DOHH2 (cell line): ENCODE measurements around the gene RBM25.
A peak's percentile ranks its signal among the peaks of the same experiment; 100 is the strongest.

Source experiments
- H3F3A ChIP-seq: fragments of 200-600 bp; sonication (generic), shearing (Covaris generic); 2 replicates; pipeline ENCODE4 v1.6.0; 2016; ENCODE audit warnings: antibody characterized with exemption, mild to moderate bottlenecking; ENCODE audit not compliant: control insufficient read depth, insufficient read depth
- H3K27ac ChIP-seq: fragments of 200-600 bp; sonication (generic); 2 replicates; pipeline ENCODE4 v1.5.1; 2014; ENCODE audit warnings: low read depth, mild to moderate bottlenecking, low read length, moderate library complexity
- H3K27me3 ChIP-seq: fragments of 200-600 bp; sonication (generic); 2 replicates; pipeline ENCODE4 v1.6.1; 2014; ENCODE audit warnings: mild to moderate bottlenecking, low read length, mixed read lengths; ENCODE audit not compliant: control insufficient read depth
- H3K36me3 ChIP-seq: fragments of 200-600 bp; sonication (generic); 2 replicates; pipeline ENCODE4 v1.6.1; 2014; ENCODE audit warnings: mild to moderate bottlenecking, low read length, moderate library complexity, mixed read lengths; ENCODE audit not compliant: control insufficient read depth
- H3K4me1 ChIP-seq: fragments of 200-600 bp; sonication (generic); 2 replicates; pipeline ENCODE4 v1.6.1; 2014; ENCODE audit warnings: mild to moderate bottlenecking, low read length, mixed read lengths; ENCODE audit not compliant: control insufficient read depth
- H3K4me2 ChIP-seq: fragments of 200-600 bp; sonication (generic); 2 replicates; pipeline ENCODE4 v1.6.0; 2014; ENCODE audit warnings: mild to moderate bottlenecking, low read length, moderate library complexity
- H3K4me3 ChIP-seq: fragments of 200-600 bp; sonication (generic); 2 replicates; pipeline ENCODE4 v1.5.1; 2014; ENCODE audit warnings: mild to moderate bottlenecking, low read length, mixed read lengths
- H3K79me2 ChIP-seq: fragments of 200-600 bp; sonication (generic); 2 replicates; pipeline ENCODE4 v1.6.1; 2014; ENCODE audit warnings: mild to moderate bottlenecking, low read length, mixed read lengths; ENCODE audit not compliant: control insufficient read depth
- H3K9me2 ChIP-seq: fragments of 200-600 bp; sonication (generic); replicated peaks from 2 replicates; pipeline ENCODE4 v1.6.1; 2014; ENCODE audit warnings: mild to moderate bottlenecking, low read length, mixed read lengths; ENCODE audit not compliant: control insufficient read depth
- H3K9me3 ChIP-seq: fragments of 200-600 bp; sonication (generic); 2 replicates; pipeline ENCODE4 v1.6.1; 2014; ENCODE audit warnings: antibody characterized with exemption, low read length, mixed read lengths; ENCODE audit not compliant: control insufficient read depth, insufficient read depth
- H4K20me1 ChIP-seq: fragments of 200-600 bp; sonication (generic); 2 replicates; pipeline ENCODE4 v1.6.0; 2014; ENCODE audit warnings: low read depth, mild to moderate bottlenecking, antibody characterized with exemption, low read length, moderate library complexity; ENCODE audit not compliant: control insufficient read depth, insufficient read depth
- EZH2phosphoT487 ChIP-seq: fragments of 200-600 bp; sonication (generic); IDR thresholded peaks from 2 replicates; pipeline ENCODE4 v1.6.1; 2017; ENCODE audit warnings: borderline replicate concordance, mild to moderate bottlenecking, antibody characterized with exemption, low read length, moderate library complexity, mixed read lengths
- TF ChIP-seq, protein P1 (sequence below): fragments of 200-600 bp; sonication (generic); IDR thresholded peaks from one replicate; pipeline ENCODE4 v1.5.1; 2014; ENCODE audit warnings: antibody characterized with exemption, mild to moderate bottlenecking, low read depth, low read length; ENCODE audit not compliant: poor library complexity, severe bottlenecking

RBM25 gene

DNA sequence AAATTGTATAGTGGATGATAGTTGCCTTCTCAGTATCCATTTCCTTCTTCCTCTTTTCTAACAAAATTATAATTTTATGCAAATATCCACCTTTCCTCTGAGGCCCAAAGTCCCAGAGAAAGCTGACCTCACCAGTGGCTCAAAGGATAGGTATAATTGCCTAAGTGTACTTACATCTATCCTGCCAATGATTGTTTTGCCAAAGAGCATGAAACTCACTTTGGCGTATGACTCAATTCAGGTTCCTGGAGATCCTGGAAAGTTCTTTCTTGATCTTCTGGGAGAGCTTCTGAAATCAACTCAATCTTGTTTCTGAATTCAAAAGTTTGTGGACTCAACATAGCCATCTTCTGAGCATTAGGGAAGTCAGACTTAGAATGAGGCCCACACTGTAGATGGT lies 10.5 kb upstream of the RBM25 start:
- no peak for TF ChIP-seq EZH2phosphoT487
- TF ChIP-seq, protein P1, sequence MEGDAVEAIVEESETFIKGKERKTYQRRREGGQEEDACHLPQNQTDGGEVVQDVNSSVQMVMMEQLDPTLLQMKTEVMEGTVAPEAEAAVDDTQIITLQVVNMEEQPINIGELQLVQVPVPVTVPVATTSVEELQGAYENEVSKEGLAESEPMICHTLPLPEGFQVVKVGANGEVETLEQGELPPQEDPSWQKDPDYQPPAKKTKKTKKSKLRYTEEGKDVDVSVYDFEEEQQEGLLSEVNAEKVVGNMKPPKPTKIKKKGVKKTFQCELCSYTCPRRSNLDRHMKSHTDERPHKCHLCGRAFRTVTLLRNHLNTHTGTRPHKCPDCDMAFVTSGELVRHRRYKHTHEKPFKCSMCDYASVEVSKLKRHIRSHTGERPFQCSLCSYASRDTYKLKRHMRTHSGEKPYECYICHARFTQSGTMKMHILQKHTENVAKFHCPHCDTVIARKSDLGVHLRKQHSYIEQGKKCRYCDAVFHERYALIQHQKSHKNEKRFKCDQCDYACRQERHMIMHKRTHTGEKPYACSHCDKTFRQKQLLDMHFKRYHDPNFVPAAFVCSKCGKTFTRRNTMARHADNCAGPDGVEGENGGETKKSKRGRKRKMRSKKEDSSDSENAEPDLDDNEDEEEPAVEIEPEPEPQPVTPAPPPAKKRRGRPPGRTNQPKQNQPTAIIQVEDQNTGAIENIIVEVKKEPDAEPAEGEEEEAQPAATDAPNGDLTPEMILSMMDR, result no peak
- no peak overlapping the region for H3K4me3 ChIP-seq
- peak overlapping the region; percentile 28; the same call in 1 of the 2 replicates for H3K4me2 ChIP-seq
- H3K79me2 ChIP-seq, result no peaks in the 10 kb centered on the region
- H3K27me3 ChIP-seq, result no peaks in the 10 kb centered on the region
- no peaks in the 10 kb centered on the region for H3F3A ChIP-seq
- peaks cover 8% of the 10 kb centered on the region for H3K4me1 ChIP-seq
- no peaks in the 10 kb centered on the region for H3K36me3 ChIP-seq
- H3K27ac ChIP-seq, result no peak overlapping the region
- no peaks in the 10 kb centered on the region for H4K20me1 ChIP-seq
- no peaks in the 10 kb centered on the region for H3K9me3 ChIP-seq
- H3K9me2 ChIP-seq, result no peaks in the 10 kb centered on the region

GRCh38 chr14:73049428-73049827 lies 8.9 kb upstream of the RBM25 start:
- H4K20me1 ChIP-seq, result no peaks in the 10 kb centered on the region
- H3K79me2 ChIP-seq, result no peaks in the 10 kb centered on the region
- no peaks in the 10 kb centered on the region for H3K36me3 ChIP-seq
- no peak overlapping the region for H3K4me3 ChIP-seq
- H3K4me2 ChIP-seq, result no peak overlapping the region
- no peaks in the 10 kb centered on the region for H3K27me3 ChIP-seq
- H3F3A ChIP-seq, result no peaks in the 10 kb centered on the region
- no peaks in the 10 kb centered on the region for H3K9me2 ChIP-seq
- TF ChIP-seq, protein P1, result no peak
- no peak for TF ChIP-seq EZH2phosphoT487
- H3K27ac ChIP-seq, result no peak overlapping the region
- no peaks in the 10 kb centered on the region for H3K9me3 ChIP-seq
- H3K4me1 ChIP-seq, result peaks cover 8% of the 10 kb centered on the region

GRCh38 chr14:73055251-73055650 lies 3.1 kb upstream of the RBM25 start:
- Histone ChIP-seq H3K4me1 (peaks cover 14% of the 10 kb centered on the region), H3K4me3 (no peak overlapping the region), H3K36me3 (peaks cover 15% of the 10 kb centered on the region), H4K20me1 (peaks cover 4% of the 10 kb centered on the region; the same call in 1 of the 2 replicates), H3K79me2 (peaks cover 29% of the 10 kb centered on the region), H3K27ac (no peak overlapping the region), H3F3A (peaks cover 4% of the 10 kb centered on the region; the same call in 1 of the 2 replicates), H3K27me3 (no peaks in the 10 kb centered on the region), H3K4me2 (no peak overlapping the region), H3K9me2 (no peaks in the 10 kb centered on the region), H3K9me3 (no peaks in the 10 kb centered on the region)
- TF ChIP-seq EZH2phosphoT487, result no peak
- TF ChIP-seq, protein P1, result no peak

DNA sequence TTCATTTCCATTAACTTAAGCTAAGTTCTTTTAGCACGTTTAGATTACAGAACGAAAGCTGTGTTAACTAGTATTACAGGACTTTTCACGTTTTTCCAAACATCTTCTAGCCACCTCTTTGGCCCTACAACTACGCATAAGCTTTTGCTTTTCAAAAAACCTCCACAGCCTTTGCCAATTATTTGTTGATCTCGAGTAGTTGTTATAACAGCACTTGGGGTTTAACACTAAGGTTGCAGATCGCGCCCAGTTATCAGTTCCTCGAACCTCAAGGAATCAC lies 450 bp upstream of the RBM25 start:
- H3K27me3 ChIP-seq, result no peaks in the 10 kb centered on the region
- TF ChIP-seq EZH2phosphoT487, result no peak
- peaks cover 55% of the 10 kb centered on the region for H3K79me2 ChIP-seq
- peaks cover 39% of the 10 kb centered on the region for H3K4me1 ChIP-seq
- H3K27ac ChIP-seq, result peak overlapping the region; percentile 77
- H3K4me3 ChIP-seq, result peak overlapping the region; percentile 98
- H3K9me2 ChIP-seq, result no peaks in the 10 kb centered on the region
- peaks cover 4% of the 10 kb centered on the region; the same call in 1 of the 2 replicates for H3F3A ChIP-seq
- no peaks in the 10 kb centered on the region for H3K9me3 ChIP-seq
- peaks cover 41% of the 10 kb centered on the region for H3K36me3 ChIP-seq
- H4K20me1 ChIP-seq, result peaks cover 26% of the 10 kb centered on the region; the same call in 1 of the 2 replicates
- H3K4me2 ChIP-seq, result peak overlapping the region; percentile 92
